DMS53 (cell line): ENCODE data around the gene GDNF.

ENCODE experiments used
- DNase-seq: peaks from one replicate; lab custom pipeline; 2025; lab: John Stamatoyannopoulos, UW

The GDNF gene

GRCh38 chr5:37846786-37847310 is 7.0 kb upstream of the GDNF start:
- no peak for DNase-seq

GRCh38 chr5:37844009-37844408 is 4.2 kb upstream of the GDNF start:
- no peak for DNase-seq

- no peak for DNase-seq
Observed at GRCh38 chr5:37842048-37842447, 2.2 kb upstream of the GDNF start.

DNA sequence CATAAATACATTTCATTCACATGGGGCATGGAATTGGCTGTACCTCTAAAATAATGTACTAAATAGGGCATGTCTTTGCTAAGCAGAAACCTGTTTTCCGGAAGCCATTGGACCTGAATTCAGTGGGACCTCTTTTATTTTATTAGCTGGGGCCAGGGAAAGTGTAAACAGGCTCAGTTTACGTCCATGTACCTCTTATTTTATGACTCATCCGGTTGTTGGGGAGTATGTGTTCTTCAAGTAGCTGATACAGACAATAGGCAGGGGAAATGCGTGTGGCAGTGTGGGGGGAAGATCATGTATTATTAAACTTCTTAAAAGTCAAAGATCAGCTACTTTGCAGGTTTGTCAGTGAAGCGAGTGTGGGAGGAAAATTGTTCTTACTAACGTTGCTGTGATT is 1.4 kb upstream of the GDNF start:
- peak; percentile 57 for DNase-seq

GRCh38 chr5:37840053-37841034 is 503 bp upstream of the GDNF start:
- DNase-seq = peak; percentile 70

- DNase-seq = peak; percentile 37
Observed at GRCh38 chr5:37838933-37839341, 904 bp downstream of the GDNF start.

GRCh38 chr5:37838152-37838932 is 1.5 kb downstream of the GDNF start:
- DNase-seq = peak; percentile 64

DNA sequence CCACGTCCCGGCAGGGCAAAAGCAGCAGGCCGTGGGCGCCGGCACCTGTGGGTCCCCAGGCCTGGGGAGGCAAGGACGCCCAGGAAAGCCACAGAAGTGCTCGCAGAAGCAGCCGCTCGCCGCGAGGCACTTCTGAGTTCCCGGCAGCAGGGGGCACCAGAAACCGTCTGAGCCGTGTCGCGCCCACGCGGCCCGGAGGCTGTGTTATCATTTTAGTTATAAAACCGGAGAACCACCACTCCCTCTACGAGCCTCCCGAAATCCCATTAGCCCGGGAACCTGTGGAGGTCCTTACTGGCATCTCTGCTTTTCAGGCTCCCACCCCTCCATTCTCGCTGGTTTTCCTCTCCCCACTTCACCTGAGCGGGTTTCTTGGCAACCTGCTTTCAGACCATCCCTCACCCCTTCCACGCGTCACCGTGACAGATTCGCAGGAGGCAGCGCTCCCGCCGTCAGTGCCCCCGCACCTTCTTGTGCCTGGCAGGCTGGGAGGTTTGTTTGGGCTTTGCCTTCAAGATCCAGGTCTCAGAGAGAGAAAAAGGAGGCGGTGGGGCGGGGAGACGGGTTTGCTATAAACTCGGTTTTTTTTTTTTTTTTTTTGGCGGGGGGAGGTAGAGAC is 2.3 kb downstream of the GDNF start:
- peak; percentile 84 for DNase-seq

DNA sequence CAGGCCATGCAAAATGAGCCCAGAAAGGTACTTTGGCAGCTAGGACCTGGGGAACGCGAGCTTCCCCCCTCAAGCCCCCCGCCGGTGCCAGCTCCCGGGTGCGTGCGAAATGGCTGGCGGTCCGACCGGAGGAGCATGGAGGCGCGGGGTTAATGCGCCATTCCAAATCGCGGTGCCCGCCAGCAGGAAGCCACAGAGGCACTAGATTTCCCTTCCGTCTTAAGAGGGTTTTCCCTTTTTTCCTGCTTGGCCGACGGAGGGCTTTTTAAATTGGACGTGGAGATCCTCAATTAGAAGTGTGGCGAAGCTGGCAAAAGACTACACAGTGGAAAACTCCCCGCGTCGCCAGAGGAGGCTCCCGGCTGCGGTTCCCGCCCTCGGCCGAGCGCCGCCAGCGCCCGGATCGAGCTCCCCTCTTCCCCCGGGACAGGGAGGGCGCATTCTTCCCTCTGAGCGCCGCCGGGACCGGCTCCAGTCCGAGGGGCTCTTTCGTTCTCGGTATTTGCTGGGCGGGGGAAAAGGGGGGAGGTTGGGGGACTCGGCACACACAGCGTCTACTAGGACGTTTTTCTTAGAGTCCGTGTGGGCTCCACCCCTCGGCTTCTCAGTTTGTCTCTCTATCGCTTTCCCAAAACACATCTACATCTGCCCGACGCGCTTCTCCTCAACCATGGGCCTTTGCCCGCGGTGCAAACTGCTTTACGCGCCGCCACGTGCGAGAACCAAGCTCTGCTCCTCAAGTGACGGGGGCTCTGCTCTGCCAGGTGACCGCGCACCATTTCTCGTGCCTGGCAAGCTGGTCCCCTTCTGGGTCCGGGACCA is 3.0 kb downstream of the GDNF start:
- peak; percentile 77 for DNase-seq

GRCh38 chr5:37836235-37836591 is 3.6 kb downstream of the GDNF start:
- peak; percentile 65 for DNase-seq

GRCh38 chr5:37835380-37835973 is 4.4 kb downstream of the GDNF start:
- DNase-seq = no peak

GRCh38 chr5:37834542-37835379 is 5.1 kb downstream of the GDNF start:
- DNase-seq = peak; percentile 32

GRCh38 chr5:37833990-37834389 is 5.9 kb downstream of the GDNF start:
- no peak for DNase-seq

- DNase-seq = no peak
Observed at GRCh38 chr5:37831821-37832534, 7.9 kb downstream of the GDNF start.

DNA sequence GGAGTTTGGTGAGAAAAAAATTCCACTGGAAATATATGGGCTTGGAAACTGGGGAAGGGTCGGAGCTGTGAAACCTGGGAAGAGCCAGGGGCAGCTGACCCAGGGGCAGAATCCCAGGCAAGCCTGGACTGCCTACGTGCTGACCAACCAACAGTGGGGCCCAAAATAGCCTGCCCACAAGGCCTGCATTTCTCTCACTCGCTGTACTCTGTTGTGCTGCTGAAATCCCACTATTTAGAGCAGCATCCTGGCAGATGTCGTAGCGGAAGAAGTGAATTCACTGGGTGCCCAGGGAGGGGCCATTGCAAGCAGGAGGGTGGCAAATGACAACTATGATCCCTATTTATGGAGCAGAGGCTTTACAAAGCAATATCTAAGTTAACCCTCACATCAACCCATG is 9.5 kb downstream of the GDNF start:
- no peak for DNase-seq

DNA sequence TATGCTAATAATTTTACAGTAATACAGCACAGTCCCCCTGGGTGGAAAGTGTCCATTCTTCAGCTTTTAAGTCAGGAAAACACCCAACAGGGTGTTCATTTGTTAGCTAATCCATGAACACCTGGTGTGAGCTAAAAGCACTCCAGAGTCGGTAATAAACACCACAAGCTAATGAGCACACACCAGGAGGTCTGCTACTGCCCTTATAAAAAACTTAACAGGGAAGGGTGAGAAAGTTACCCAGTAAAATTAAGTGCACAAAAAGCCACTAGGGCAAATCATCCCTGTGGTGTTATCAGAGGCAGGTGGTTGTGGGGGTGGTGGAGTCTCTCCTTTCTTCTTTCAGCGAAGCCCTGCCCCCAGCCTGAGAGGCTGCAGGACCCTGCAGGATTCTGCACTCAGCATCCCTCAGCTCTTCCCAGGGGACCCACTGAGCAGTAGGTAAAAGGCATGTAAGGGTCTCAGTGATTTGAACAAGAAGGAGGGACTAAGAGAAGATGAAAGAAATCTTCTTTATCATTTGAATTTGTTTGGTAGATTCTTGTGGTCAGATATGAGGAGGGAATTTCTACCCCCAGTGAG is 14.4 kb downstream of the GDNF start:
- no peak for DNase-seq

GRCh38 chr5:37823433-37824152 is 16.2 kb downstream of the GDNF start:
- DNase-seq = no peak

GRCh38 chr5:37816883-37817282 is 23.0 kb downstream of the GDNF start:
- no peak for DNase-seq
